Astrocyte (in vitro differentiated cells and primary cell): ENCODE results near the gene NHERF2.

ENCODE experiments used
- CTCF ChIP-seq: IDR thresholded peaks from 2 replicates; pipeline ENCODE4 v1.5.1; 2011; ENCODE audit warnings: low read depth, mild to moderate bottlenecking, inconsistent platforms, low read length, moderate library complexity; ENCODE audit not compliant: insufficient read depth
- EZH2 ChIP-seq: IDR thresholded peaks from 2 replicates; pipeline ENCODE4 v1.6.1; 2012; ENCODE audit warnings: mild to moderate bottlenecking, low read length, inconsistent platforms; ENCODE audit not compliant: insufficient read depth

- no peak for TF ChIP-seq EZH2
- TF ChIP-seq CTCF, result no peak
Observed at GRCh38 chr16:2030036-2030435, 3.3 kb downstream of the NHERF2 start.
